ENCODE measurements around the gene LGALS13. TPM values are rescaled to one million over a fixed set of nuclear protein-coding genes. Genes with fewer than 3 reads are reported as not detected.
"Not testable (repeated sequence)": the region's sequence is repeated elsewhere in the genome, so short reads cannot be mapped to it uniquely, and the experiment has no call there.

LGALS13 gene
- total RNA-seq, 1 donor = not detected

- DNase-seq (ENCODE audit: insufficient read length, low spot score, missing footprints) = no peak
- no peak overlapping the region for H2AFZ ChIP-seq (ENCODE audit: low read length)
- no peak overlapping the region for H3K27ac ChIP-seq (ENCODE audit: low read depth, low read length)
- H3K9me3 ChIP-seq (ENCODE audit: low read depth, low read length) = no peaks in the 10 kb centered on the region
- no peak overlapping the region for H3K4me3 ChIP-seq (ENCODE audit: insufficient read depth, low read length)
- no peak overlapping the region for H3K4me2 ChIP-seq (ENCODE audit: insufficient read depth, low read length)
- no peaks in the 10 kb centered on the region for H3K36me3 ChIP-seq (ENCODE audit: insufficient read depth, low read length)
- no peak for TF ChIP-seq CTCF (IDR thresholded peaks at IDR 0.05; ENCODE audit: extremely low read depth, low read depth, low read length)
- H3K79me2 ChIP-seq (ENCODE audit: insufficient read depth, low read length) = no peaks in the 10 kb centered on the region
- no peaks in the 10 kb centered on the region for H3K4me1 ChIP-seq (ENCODE audit: insufficient read depth, low read length)
- no peaks in the 10 kb centered on the region for H3K27me3 ChIP-seq (ENCODE audit: insufficient read depth, low read length)
- H4K20me1 ChIP-seq (ENCODE audit: insufficient read depth, low read length) = peaks cover 1% of the 10 kb centered on the region
Observed at GRCh38 chr19:39607561-39607960, 5.2 kb downstream of the LGALS13 start.

GRCh38 chr19:39613597-39613996, 11.3 kb downstream of the LGALS13 start:
- no peak overlapping the region for H3K4me3 ChIP-seq (ENCODE audit: insufficient read depth, low read length)
- no peak overlapping the region for H3K27ac ChIP-seq (ENCODE audit: low read depth, low read length)
- TF ChIP-seq CTCF (IDR thresholded peaks at IDR 0.05; ENCODE audit: extremely low read depth, low read depth, low read length) = no peak
- no peak overlapping the region for H3K4me2 ChIP-seq (ENCODE audit: insufficient read depth, low read length)
- no peaks in the 10 kb centered on the region for H4K20me1 ChIP-seq (ENCODE audit: insufficient read depth, low read length)
- no peaks in the 10 kb centered on the region for H3K9me3 ChIP-seq (ENCODE audit: low read depth, low read length)
- no peaks in the 10 kb centered on the region for H3K36me3 ChIP-seq (ENCODE audit: insufficient read depth, low read length)
- no peak for DNase-seq (ENCODE audit: insufficient read length, low spot score, missing footprints)
- H3K27me3 ChIP-seq (ENCODE audit: insufficient read depth, low read length) = no peaks in the 10 kb centered on the region
- no peaks in the 10 kb centered on the region for H3K79me2 ChIP-seq (ENCODE audit: insufficient read depth, low read length)
- H2AFZ ChIP-seq (ENCODE audit: low read length) = no peak overlapping the region
- no peaks in the 10 kb centered on the region for H3K4me1 ChIP-seq (ENCODE audit: insufficient read depth, low read length)

DNA sequence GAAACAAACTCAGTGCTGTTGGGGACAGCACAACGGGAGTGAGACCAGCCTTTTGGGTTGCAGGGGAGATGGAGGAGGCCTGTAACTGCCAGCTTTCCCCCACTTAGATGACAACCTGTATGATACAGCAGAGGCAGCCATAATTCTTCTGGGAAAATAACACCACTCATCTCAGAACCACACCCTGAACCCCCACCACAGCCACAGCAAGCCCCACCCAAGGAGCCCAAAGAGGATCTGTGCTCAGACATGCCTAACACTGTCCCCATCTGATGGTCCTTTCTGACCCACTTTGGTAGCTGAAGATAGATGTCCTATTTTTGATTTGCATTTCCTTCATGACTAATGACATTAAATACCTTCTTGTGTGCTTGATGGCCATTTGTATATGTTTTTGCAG, 15.4 kb downstream of the LGALS13 start:
- Histone ChIP-seq H3K4me1 (ENCODE audit: insufficient read depth, low read length) (no peaks in the 10 kb centered on the region), H3K36me3 (ENCODE audit: insufficient read depth, low read length) (no peaks in the 10 kb centered on the region), H3K4me2 (ENCODE audit: insufficient read depth, low read length) (no peak overlapping the region), H3K27ac (ENCODE audit: low read depth, low read length) (no peak overlapping the region), H3K27me3 (ENCODE audit: insufficient read depth, low read length) (no peaks in the 10 kb centered on the region), H3K79me2 (ENCODE audit: insufficient read depth, low read length) (no peaks in the 10 kb centered on the region), H3K4me3 (ENCODE audit: insufficient read depth, low read length) (no peak overlapping the region), H2AFZ (ENCODE audit: low read length) (no peak overlapping the region), H3K9me3 (ENCODE audit: low read depth, low read length) (no peaks in the 10 kb centered on the region), H4K20me1 (ENCODE audit: insufficient read depth, low read length) (no peaks in the 10 kb centered on the region)
- no peak for DNase-seq (ENCODE audit: insufficient read length, low spot score, missing footprints)
- TF ChIP-seq CTCF (IDR thresholded peaks at IDR 0.05; ENCODE audit: extremely low read depth, low read depth, low read length) = no peak

DNA sequence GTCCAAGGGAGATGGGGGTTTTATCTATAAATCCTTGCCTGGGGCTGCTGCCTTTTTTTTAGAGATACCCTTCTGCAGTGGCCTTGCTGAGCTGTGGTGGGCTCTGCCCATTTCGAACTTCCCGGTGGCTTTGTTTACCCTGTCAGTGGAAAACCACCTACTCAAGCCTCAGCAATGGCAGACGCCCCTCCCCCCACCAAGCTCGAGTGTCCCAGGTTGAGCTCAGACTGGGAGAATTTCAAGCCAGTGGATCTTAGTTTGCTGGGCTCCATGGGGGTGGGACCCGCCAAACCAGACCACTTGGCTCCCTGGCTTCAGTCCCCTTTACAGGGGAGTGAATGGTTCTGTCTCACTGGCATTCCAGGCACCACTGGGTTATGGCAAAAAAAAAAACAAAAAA, 21.6 kb downstream of the LGALS13 start:
- H3K36me3 ChIP-seq (ENCODE audit: insufficient read depth, low read length) = no peaks in the 10 kb centered on the region
- H4K20me1 ChIP-seq (ENCODE audit: insufficient read depth, low read length) = no peaks in the 10 kb centered on the region
- no peak overlapping the region for H3K4me2 ChIP-seq (ENCODE audit: insufficient read depth, low read length)
- no peaks in the 10 kb centered on the region for H3K79me2 ChIP-seq (ENCODE audit: insufficient read depth, low read length)
- no peaks in the 10 kb centered on the region for H3K9me3 ChIP-seq (ENCODE audit: low read depth, low read length)
- H3K27me3 ChIP-seq (ENCODE audit: insufficient read depth, low read length) = no peaks in the 10 kb centered on the region
- H3K27ac ChIP-seq (ENCODE audit: low read depth, low read length) = no peak overlapping the region
- no peaks in the 10 kb centered on the region for H3K4me1 ChIP-seq (ENCODE audit: insufficient read depth, low read length)
- no peak for DNase-seq (ENCODE audit: insufficient read length, low spot score, missing footprints)
- no peak overlapping the region for H2AFZ ChIP-seq (ENCODE audit: low read length)
- H3K4me3 ChIP-seq (ENCODE audit: insufficient read depth, low read length) = no peak overlapping the region
- no peak for TF ChIP-seq CTCF (IDR thresholded peaks at IDR 0.05; ENCODE audit: extremely low read depth, low read depth, low read length)

- H2AFZ ChIP-seq (ENCODE audit: low read length); H3K27me3 ChIP-seq (ENCODE audit: insufficient read depth, low read length); H3K9me3 ChIP-seq (ENCODE audit: low read depth, low read length); H3K4me2 ChIP-seq (ENCODE audit: insufficient read depth, low read length); H3K79me2 ChIP-seq (ENCODE audit: insufficient read depth, low read length); H3K4me1 ChIP-seq (ENCODE audit: insufficient read depth, low read length); DNase-seq (ENCODE audit: insufficient read length, low spot score, missing footprints); H3K36me3 ChIP-seq (ENCODE audit: insufficient read depth, low read length); H4K20me1 ChIP-seq (ENCODE audit: insufficient read depth, low read length); H3K27ac ChIP-seq (ENCODE audit: low read depth, low read length); H3K4me3 ChIP-seq (ENCODE audit: insufficient read depth, low read length): not testable (repeated sequence)
Observed at GRCh38 chr19:39627631-39628030, 25.3 kb downstream of the LGALS13 start.

Measured in osteoblast (primary cell).